HG03064 (cell line): ENCODE results near the gene CFD.
"Not testable (repeated sequence)": the region's sequence is repeated elsewhere in the genome, so short reads cannot be mapped to it uniquely, and the experiment has no call there.

Source experiments
- ATAC-seq: cut with Tn5 transposase; IDR thresholded peaks from one replicate; pipeline ENCODE4 v1.9.1; 2021; ENCODE audit warnings: low read depth; ENCODE audit not compliant: unreplicated experiment

CFD gene

GRCh38 chr19:870314-870713 is 10.8 kb downstream of the CFD start:
- no peak for ATAC-seq

- ATAC-seq = no peak
Measured at GRCh38 chr19:870963-871401, 11.5 kb downstream of the CFD start.

- ATAC-seq = no peak
Measured at GRCh38 chr19:871446-872265, 12.2 kb downstream of the CFD start.

GRCh38 chr19:872266-872951 is 12.9 kb downstream of the CFD start:
- no peak for ATAC-seq

- ATAC-seq = no peak
Measured at GRCh38 chr19:873084-873483, 13.6 kb downstream of the CFD start.

GRCh38 chr19:873561-874041 is 14.1 kb downstream of the CFD start:
- no peak for ATAC-seq

GRCh38 chr19:875265-875879 is 15.9 kb downstream of the CFD start:
- ATAC-seq = no peak

GRCh38 chr19:876089-876488 is 16.6 kb downstream of the CFD start:
- no peak for ATAC-seq

GRCh38 chr19:876780-877314 is 17.4 kb downstream of the CFD start:
- no peak for ATAC-seq

- ATAC-seq = not testable (repeated sequence)
Measured at GRCh38 chr19:877992-878660, 18.7 kb downstream of the CFD start.

- not testable (repeated sequence) for ATAC-seq
Measured at GRCh38 chr19:878751-879561, 19.5 kb downstream of the CFD start.

- ATAC-seq = no peak
Measured at GRCh38 chr19:879711-880438, 20.4 kb downstream of the CFD start.

GRCh38 chr19:881385-882071 is 22.1 kb downstream of the CFD start:
- no peak for ATAC-seq

GRCh38 chr19:882871-883497 is 23.5 kb downstream of the CFD start:
- no peak for ATAC-seq

GRCh38 chr19:883661-884211 is 24.3 kb downstream of the CFD start:
- ATAC-seq = no peak

GRCh38 chr19:884420-885211 is 25.2 kb downstream of the CFD start:
- ATAC-seq = no peak
